Measurements from ENCODE around the gene TMEM130.

The TMEM130 gene

DNA sequence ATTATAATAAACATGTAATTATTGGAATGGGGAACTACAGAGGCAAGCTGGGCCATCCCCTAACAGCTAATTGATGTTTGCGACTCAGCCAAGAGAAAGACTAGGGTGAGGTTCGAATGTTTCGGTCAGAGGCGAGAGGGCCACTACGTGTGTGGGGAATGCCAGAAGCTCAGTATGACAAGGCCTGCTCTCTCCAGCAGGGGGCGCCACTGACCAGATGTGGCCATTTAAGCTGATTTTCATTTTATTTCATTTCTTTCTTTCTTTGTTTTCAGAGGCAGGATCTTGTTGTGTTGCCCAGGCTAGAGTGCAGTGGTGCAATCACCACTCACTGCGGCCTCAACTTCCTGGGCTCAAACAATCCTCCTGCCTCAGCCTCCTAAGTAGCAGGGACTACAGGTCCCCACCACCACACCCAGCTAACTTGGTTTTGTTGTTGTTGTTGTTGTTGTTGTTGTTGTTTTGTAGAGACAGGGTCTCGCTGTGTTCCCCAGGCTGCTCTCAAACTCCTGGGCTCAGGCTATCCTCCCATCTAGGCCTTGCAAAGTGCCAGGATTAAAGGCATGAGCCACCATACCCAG lies 38.1 kb downstream of the TMEM130 start:
- DNase-seq (peak; percentile 23), ATAC-seq (ENCODE audit: insufficient read depth, low read depth) (no peak)
- Histone ChIP-seq H3K4me2 (ENCODE audit: insufficient read depth, low read length) (no peak overlapping the region), H3K9ac (ENCODE audit: low read depth, low read length) (no peak overlapping the region), H4K20me1 (ENCODE audit: insufficient read depth, low read length) (no peaks in the 10 kb centered on the region), H3K27me3 (ENCODE audit: insufficient read depth, low read length, poor library complexity) (no peaks in the 10 kb centered on the region), H3K4me3 (ENCODE audit: low read depth in 1 of 2, low read length in 2 of 2) (no peak overlapping the region), H3K9me3 (ENCODE audit: insufficient read depth, low read length, severe bottlenecking) (no peaks in the 10 kb centered on the region), H3K27ac (ENCODE audit: low read length) (no peak overlapping the region), H3K36me3 (ENCODE audit: insufficient read depth, low read length) (no peaks in the 10 kb centered on the region), H3K79me2 (ENCODE audit: insufficient read depth, low read length) (no peaks in the 10 kb centered on the region), H2AFZ (ENCODE audit: low read depth, low read length) (no peak overlapping the region), H3K4me1 (ENCODE audit: insufficient read depth, low read length) (no peaks in the 10 kb centered on the region)
- TF ChIP-seq EZH2 (IDR thresholded peaks at IDR 0.05; ENCODE audit: borderline replicate concordance, low read depth, low read length, severe bottlenecking): no peak
- TF ChIP-seq, protein P1, sequence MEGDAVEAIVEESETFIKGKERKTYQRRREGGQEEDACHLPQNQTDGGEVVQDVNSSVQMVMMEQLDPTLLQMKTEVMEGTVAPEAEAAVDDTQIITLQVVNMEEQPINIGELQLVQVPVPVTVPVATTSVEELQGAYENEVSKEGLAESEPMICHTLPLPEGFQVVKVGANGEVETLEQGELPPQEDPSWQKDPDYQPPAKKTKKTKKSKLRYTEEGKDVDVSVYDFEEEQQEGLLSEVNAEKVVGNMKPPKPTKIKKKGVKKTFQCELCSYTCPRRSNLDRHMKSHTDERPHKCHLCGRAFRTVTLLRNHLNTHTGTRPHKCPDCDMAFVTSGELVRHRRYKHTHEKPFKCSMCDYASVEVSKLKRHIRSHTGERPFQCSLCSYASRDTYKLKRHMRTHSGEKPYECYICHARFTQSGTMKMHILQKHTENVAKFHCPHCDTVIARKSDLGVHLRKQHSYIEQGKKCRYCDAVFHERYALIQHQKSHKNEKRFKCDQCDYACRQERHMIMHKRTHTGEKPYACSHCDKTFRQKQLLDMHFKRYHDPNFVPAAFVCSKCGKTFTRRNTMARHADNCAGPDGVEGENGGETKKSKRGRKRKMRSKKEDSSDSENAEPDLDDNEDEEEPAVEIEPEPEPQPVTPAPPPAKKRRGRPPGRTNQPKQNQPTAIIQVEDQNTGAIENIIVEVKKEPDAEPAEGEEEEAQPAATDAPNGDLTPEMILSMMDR (IDR thresholded peaks at IDR 0.05; ENCODE audit: borderline replicate concordance, extremely low read depth, low read length, poor library complexity, severe bottlenecking): peak; percentile 70

DNA sequence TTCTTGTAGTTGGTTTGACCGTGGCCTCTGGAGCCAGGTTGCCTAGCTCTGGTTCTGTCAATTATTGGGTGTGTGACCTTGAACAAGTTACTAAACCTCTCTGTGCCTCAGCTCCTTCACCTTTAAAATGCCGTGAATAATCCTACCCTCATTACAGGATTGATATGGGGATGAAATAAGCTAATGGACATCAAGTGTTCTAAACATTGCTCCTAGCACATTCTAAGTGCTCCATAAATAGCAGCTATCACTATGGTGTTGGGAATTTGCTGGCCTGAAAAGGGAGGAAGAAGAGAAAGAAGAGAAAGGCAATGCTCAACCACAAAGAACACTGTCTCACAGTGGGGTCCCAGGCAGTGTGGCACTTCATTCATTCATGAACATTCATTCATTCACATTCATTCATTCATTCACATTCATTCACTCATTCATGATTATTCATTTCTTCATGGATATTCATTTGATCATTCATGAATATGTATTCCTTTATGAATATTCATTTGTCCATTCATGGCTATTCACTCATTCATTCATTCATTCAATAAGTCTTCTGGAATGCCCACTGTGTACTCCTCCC lies 38.8 kb downstream of the TMEM130 start:
- Histone ChIP-seq H3K79me2 (ENCODE audit: insufficient read depth, low read length) (no peaks in the 10 kb centered on the region), H3K4me3 (ENCODE audit: low read depth in 1 of 2, low read length in 2 of 2) (no peak overlapping the region), H4K20me1 (ENCODE audit: insufficient read depth, low read length) (no peaks in the 10 kb centered on the region), H3K27me3 (ENCODE audit: insufficient read depth, low read length, poor library complexity) (no peaks in the 10 kb centered on the region), H2AFZ (ENCODE audit: low read depth, low read length) (no peak overlapping the region), H3K27ac (ENCODE audit: low read length) (no peak overlapping the region), H3K36me3 (ENCODE audit: insufficient read depth, low read length) (no peaks in the 10 kb centered on the region), H3K9ac (ENCODE audit: low read depth, low read length) (no peak overlapping the region), H3K4me1 (ENCODE audit: insufficient read depth, low read length) (no peaks in the 10 kb centered on the region), H3K9me3 (ENCODE audit: insufficient read depth, low read length, severe bottlenecking) (no peaks in the 10 kb centered on the region), H3K4me2 (ENCODE audit: insufficient read depth, low read length) (no peak overlapping the region)
- DNase-seq (no peak), ATAC-seq (ENCODE audit: insufficient read depth, low read depth) (no peak)
- TF ChIP-seq EZH2 (IDR thresholded peaks at IDR 0.05; ENCODE audit: borderline replicate concordance, low read depth, low read length, severe bottlenecking): no peak
- TF ChIP-seq, protein P1 (IDR thresholded peaks at IDR 0.05; ENCODE audit: borderline replicate concordance, extremely low read depth, low read length, poor library complexity, severe bottlenecking): no peak

DNA sequence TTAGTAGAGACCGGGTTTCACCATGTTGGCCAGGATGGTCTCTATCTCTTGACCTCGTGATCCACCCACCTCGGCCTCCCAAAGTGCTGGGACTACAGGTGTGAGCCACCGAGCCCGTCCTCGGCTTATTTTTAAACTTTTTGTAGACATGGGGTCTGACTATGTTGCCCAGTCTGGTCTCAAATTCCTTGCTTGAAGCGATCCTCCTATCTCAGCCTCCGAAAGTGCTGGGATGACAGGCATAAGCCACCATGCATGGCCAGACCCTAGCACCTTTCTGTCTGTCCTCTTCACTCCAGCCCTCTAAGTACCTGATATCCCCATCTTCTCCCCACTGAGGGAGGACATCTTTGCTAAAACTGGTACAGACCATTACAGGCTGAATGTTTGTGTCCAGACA lies 41.4 kb downstream of the TMEM130 start:
- Histone ChIP-seq H2AFZ (ENCODE audit: low read depth, low read length) (no peak overlapping the region), H3K36me3 (ENCODE audit: insufficient read depth, low read length) (no peaks in the 10 kb centered on the region), H3K27ac (ENCODE audit: low read length) (no peak overlapping the region), H3K4me3 (ENCODE audit: low read depth in 1 of 2, low read length in 2 of 2) (no peak overlapping the region), H4K20me1 (ENCODE audit: insufficient read depth, low read length) (no peaks in the 10 kb centered on the region), H3K4me2 (ENCODE audit: insufficient read depth, low read length) (no peak overlapping the region), H3K79me2 (ENCODE audit: insufficient read depth, low read length) (no peaks in the 10 kb centered on the region), H3K4me1 (ENCODE audit: insufficient read depth, low read length) (no peaks in the 10 kb centered on the region), H3K27me3 (ENCODE audit: insufficient read depth, low read length, poor library complexity) (no peaks in the 10 kb centered on the region), H3K9ac (ENCODE audit: low read depth, low read length) (no peak overlapping the region), H3K9me3 (ENCODE audit: insufficient read depth, low read length, severe bottlenecking) (no peaks in the 10 kb centered on the region)
- TF ChIP-seq, protein P1 (IDR thresholded peaks at IDR 0.05; ENCODE audit: borderline replicate concordance, extremely low read depth, low read length, poor library complexity, severe bottlenecking): no peak
- no peak for TF ChIP-seq EZH2 (IDR thresholded peaks at IDR 0.05; ENCODE audit: borderline replicate concordance, low read depth, low read length, severe bottlenecking)
- ATAC-seq (ENCODE audit: insufficient read depth, low read depth): no peak
- no peak for DNase-seq

Measured in DND-41 (cell line).